ENCODE measurements around the gene NLRP3. TPM values are rescaled to one million over a fixed set of nuclear protein-coding genes. Genes with fewer than 3 reads are reported as not detected.
"Not testable (repeated sequence)": the region's sequence is repeated elsewhere in the genome, so short reads cannot be mapped to it uniquely, and the experiment has no call there.

NLRP3 gene
- total and polyA plus RNA-seq, 9 of the 15 experiments (the other 6 are each of a cell fraction or from before 2014, with no cell fraction given), result not detected

GRCh38 chr1:247374651-247375334, 41.2 kb upstream of the NLRP3 start (continued):
- peak in 1 of 2 experiments; percentile 97; a peak in 2 of 4 replicates for TF ChIP-seq ZNF639 (CRISPR knock-in tag; conservative IDR thresholded peaks at IDR 0.05 in 1 of 2, IDR thresholded peaks at IDR 0.05 in 1 of 2)
- not testable (repeated sequence) for TF ChIP-seq NR2C1 (IDR thresholded peaks at IDR 0.05); ZNF740 (CRISPR knock-in tag; IDR thresholded peaks at IDR 0.05); JUND (IDR thresholded peaks at IDR 0.05; ENCODE audit: borderline replicate concordance, low read depth, low read length)
- TF ChIP-seq NR2C1 (tag; IDR thresholded peaks at IDR 0.05), result peak; percentile 91
- TF ChIP-seq ZNF740 (tag; IDR thresholded peaks at IDR 0.05), result peak in 1 of 2 experiments; percentile 96; a peak in 2 of 4 replicates
- TF ChIP-seq IRF9 (tag; IDR thresholded peaks at IDR 0.05), result peak; percentile 92
- TF ChIP-seq RAD21 (CRISPR knock-in tag; conservative IDR thresholded peaks at IDR 0.05 in 1 of 2, IDR thresholded peaks at IDR 0.05 in 1 of 2), result peak in 1 of 2 experiments; percentile 39; a peak in 2 of 4 replicates
- peak; percentile 80 for TF ChIP-seq ATF4 (CRISPR knock-in tag; IDR thresholded peaks at IDR 0.05)
- peak; percentile 83 for TF ChIP-seq ZNF134 (CRISPR knock-in tag; conservative IDR thresholded peaks at IDR 0.05)
- peak; percentile 88; the same call in 1 of the 2 replicates for TF ChIP-seq TCF15 (CRISPR knock-in tag; IDR thresholded peaks at IDR 0.05)
- TF ChIP-seq NFE2L1 (tag; IDR thresholded peaks at IDR 0.05; ENCODE audit: borderline replicate concordance, low read depth), result peak; percentile 57
- TF ChIP-seq CREB5 (CRISPR knock-in tag; IDR thresholded peaks at IDR 0.05), result peak; percentile 93
- TF ChIP-seq KLF13 (tag; IDR thresholded peaks at IDR 0.05; ENCODE audit: borderline replicate concordance, low read depth), result 0 out of 2 replicates have a peak, but pooled peaks have one; percentile 24
- TF ChIP-seq VEZF1 (CRISPR knock-in tag; IDR thresholded peaks at IDR 0.05), result peak; percentile 57
- TF ChIP-seq MEF2D (tag; conservative IDR thresholded peaks at IDR 0.05; ENCODE audit: low read depth), result peak; percentile 92
- 0 out of 2 replicates have a peak, but pooled peaks have one; percentile 84 for TF ChIP-seq RHOXF2B (CRISPR knock-in tag; conservative IDR thresholded peaks at IDR 0.05)
- TF ChIP-seq JUND (tag; IDR thresholded peaks at IDR 0.05; ENCODE audit: borderline replicate concordance, low read depth, low read length), result 0 out of 3 replicates have a peak, but pooled peaks have one; percentile 21

All from K562 (cell line).